ENCODE data around the gene EXOC2.

Gene EXOC2

GRCh38 chr6:467111-467510, 225.8 kb downstream of the EXOC2 start:
- no peak for DNase-seq (ENCODE audit: low read depth, low spot score)

GRCh38 chr6:466564-466963, 226.4 kb downstream of the EXOC2 start:
- no peak for DNase-seq (ENCODE audit: low read depth, low spot score)

GRCh38 chr6:465531-466348, 227.2 kb downstream of the EXOC2 start:
- DNase-seq (ENCODE audit: low read depth, low spot score) = no peak

- DNase-seq (ENCODE audit: low read depth, low spot score) = no peak
Measured at GRCh38 chr6:456887-457286, 236.1 kb downstream of the EXOC2 start.

- no peak for DNase-seq (ENCODE audit: low read depth, low spot score)
Measured at GRCh38 chr6:456358-456867, 236.5 kb downstream of the EXOC2 start.

GRCh38 chr6:455835-456234, 237.1 kb downstream of the EXOC2 start:
- no peak for DNase-seq (ENCODE audit: low read depth, low spot score)

- no peak for DNase-seq (ENCODE audit: low read depth, low spot score)
Measured at GRCh38 chr6:455006-455585, 237.8 kb downstream of the EXOC2 start.

- DNase-seq (ENCODE audit: low read depth, low spot score) = no peak
Measured at GRCh38 chr6:454148-454991, 238.6 kb downstream of the EXOC2 start.

- DNase-seq (ENCODE audit: low read depth, low spot score) = no peak
Measured at GRCh38 chr6:453152-453551, 239.8 kb downstream of the EXOC2 start.

GRCh38 chr6:452301-453067, 240.5 kb downstream of the EXOC2 start:
- no peak for DNase-seq (ENCODE audit: low read depth, low spot score)

GRCh38 chr6:451847-452246, 241.1 kb downstream of the EXOC2 start:
- DNase-seq (ENCODE audit: low read depth, low spot score) = no peak

GRCh38 chr6:451336-451735, 241.6 kb downstream of the EXOC2 start:
- DNase-seq (ENCODE audit: low read depth, low spot score) = no peak

- no peak for DNase-seq (ENCODE audit: low read depth, low spot score)
Measured at GRCh38 chr6:449486-450419, 243.2 kb downstream of the EXOC2 start.

GRCh38 chr6:449057-449430, 243.9 kb downstream of the EXOC2 start:
- no peak for DNase-seq (ENCODE audit: low read depth, low spot score)

- no peak for DNase-seq (ENCODE audit: low read depth, low spot score)
Measured at GRCh38 chr6:448296-449056, 244.5 kb downstream of the EXOC2 start.

- no peak for DNase-seq (ENCODE audit: low read depth, low spot score)
Measured at GRCh38 chr6:447381-448165, 245.4 kb downstream of the EXOC2 start.

GRCh38 chr6:446418-447366, 246.2 kb downstream of the EXOC2 start:
- peak; percentile 70 for DNase-seq (ENCODE audit: low read depth, low spot score)

Data from activated CD4-positive, CD25-positive, alpha-beta regulatory T cell treated with anti-CD3 and anti-CD28 coated beads, Interleukin-2, amount 50 U/mL, for 16 hours (primary cell).